ENCODE results near the gene UPF3B.
"Not testable (repeated sequence)": the region's sequence is repeated elsewhere in the genome, so short reads cannot be mapped to it uniquely, and the experiment has no call there.

Gene UPF3B

GRCh38 chrX:119852382-119853353 is at the start of gene UPF3B:
UPF3B (minus strand) TSS chrX:119852963; CDS start chrX:119852928, 35 bp downstream.
- DNase-seq, result peak; percentile 91

- no peak for DNase-seq
Measured at GRCh38 chrX:119900976-119901375, 48.2 kb upstream of the UPF3B start.

GRCh38 chrX:119899125-119899524 is 46.4 kb upstream of the UPF3B start:
- no peak for DNase-seq

- no peak for DNase-seq
Measured at GRCh38 chrX:119895843-119896326, 43.1 kb upstream of the UPF3B start, which contains the start of gene AKAP14. AKAP14 (plus strand) TSS chrX:119895893; CDS start chrX:119903224, 7,331 bp downstream.

GRCh38 chrX:119891961-119892692 is 39.4 kb upstream of the UPF3B start:
- DNase-seq, result not testable (repeated sequence)

GRCh38 chrX:119890626-119891025 is 37.9 kb upstream of the UPF3B start:
- not testable (repeated sequence) for DNase-seq

- peak; percentile 47 for DNase-seq
Measured at GRCh38 chrX:119887721-119888425, 35.1 kb upstream of the UPF3B start.

- no peak for DNase-seq
Measured at GRCh38 chrX:119885554-119886428, 33.0 kb upstream of the UPF3B start.

GRCh38 chrX:119880552-119881437 is 28.0 kb upstream of the UPF3B start:
- DNase-seq, result peak; percentile 7

GRCh38 chrX:119880076-119880475 is 27.3 kb upstream of the UPF3B start:
- DNase-seq, result no peak

GRCh38 chrX:119878740-119879139 is 26.0 kb upstream of the UPF3B start:
- no peak for DNase-seq

- DNase-seq, result peak; percentile 80
Measured at GRCh38 chrX:119871599-119872395, 19.0 kb upstream of the UPF3B start, which contains the start of the genes NDUFA1 and RNF113A. NDUFA1 (plus strand) TSS chrX:119871832; CDS start chrX:119871912, 80 bp downstream. RNF113A (minus strand) TSS chrX:119871733; CDS start chrX:119871613, 120 bp downstream.

GRCh38 chrX:119871245-119871598 is 18.5 kb upstream of the UPF3B start:
- DNase-seq, result no peak

GRCh38 chrX:119870626-119871131 is 17.9 kb upstream of the UPF3B start:
- DNase-seq, result peak; percentile 26

- DNase-seq, result no peak
Measured at GRCh38 chrX:119853444-119853843, 681 bp upstream of the UPF3B start.

GRCh38 chrX:119833905-119834304 is 18.9 kb downstream of the UPF3B start:
- DNase-seq, result no peak

GRCh38 chrX:119828446-119828845 is 24.3 kb downstream of the UPF3B start:
- DNase-seq, result no peak

GRCh38 chrX:119826399-119826959 is 26.3 kb downstream of the UPF3B start:
- DNase-seq, result no peak

- DNase-seq, result not testable (repeated sequence)
Measured at GRCh38 chrX:119824221-119824620, 28.5 kb downstream of the UPF3B start.
